ENCODE measurements around the gene PARP8.
"Not testable (repeated sequence)": the region's sequence is repeated elsewhere in the genome, so short reads cannot be mapped to it uniquely, and the experiment has no call there.

The PARP8 gene

DNA sequence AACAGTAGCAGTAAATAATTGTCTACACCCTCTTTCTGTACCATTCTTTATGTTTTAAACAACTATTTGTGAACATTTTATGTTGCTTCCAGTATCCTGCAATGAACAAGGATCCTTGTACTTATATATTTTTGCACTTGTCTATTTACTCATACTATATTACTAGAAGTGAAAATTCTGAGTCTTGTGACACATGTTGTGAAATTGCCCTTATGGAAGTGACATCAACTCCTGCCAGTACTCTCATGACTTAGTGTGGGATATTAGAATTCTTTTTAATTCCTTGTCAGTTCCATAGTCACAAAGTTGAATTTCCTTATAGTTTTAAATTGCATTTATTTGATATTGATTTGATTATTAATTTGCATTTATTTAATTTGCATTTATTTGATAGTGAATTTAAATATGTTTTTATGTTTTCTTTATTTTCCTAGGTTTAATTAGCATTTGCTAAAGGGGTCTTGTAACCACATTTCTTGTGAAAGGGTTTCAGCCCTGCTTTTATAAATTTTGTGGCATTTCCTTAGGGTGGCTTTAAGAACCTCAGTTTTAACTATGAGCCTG, 27.7 kb downstream of the PARP8 start:
- no peak overlapping the region for H3K27ac ChIP-seq
- TF ChIP-seq, protein P1, sequence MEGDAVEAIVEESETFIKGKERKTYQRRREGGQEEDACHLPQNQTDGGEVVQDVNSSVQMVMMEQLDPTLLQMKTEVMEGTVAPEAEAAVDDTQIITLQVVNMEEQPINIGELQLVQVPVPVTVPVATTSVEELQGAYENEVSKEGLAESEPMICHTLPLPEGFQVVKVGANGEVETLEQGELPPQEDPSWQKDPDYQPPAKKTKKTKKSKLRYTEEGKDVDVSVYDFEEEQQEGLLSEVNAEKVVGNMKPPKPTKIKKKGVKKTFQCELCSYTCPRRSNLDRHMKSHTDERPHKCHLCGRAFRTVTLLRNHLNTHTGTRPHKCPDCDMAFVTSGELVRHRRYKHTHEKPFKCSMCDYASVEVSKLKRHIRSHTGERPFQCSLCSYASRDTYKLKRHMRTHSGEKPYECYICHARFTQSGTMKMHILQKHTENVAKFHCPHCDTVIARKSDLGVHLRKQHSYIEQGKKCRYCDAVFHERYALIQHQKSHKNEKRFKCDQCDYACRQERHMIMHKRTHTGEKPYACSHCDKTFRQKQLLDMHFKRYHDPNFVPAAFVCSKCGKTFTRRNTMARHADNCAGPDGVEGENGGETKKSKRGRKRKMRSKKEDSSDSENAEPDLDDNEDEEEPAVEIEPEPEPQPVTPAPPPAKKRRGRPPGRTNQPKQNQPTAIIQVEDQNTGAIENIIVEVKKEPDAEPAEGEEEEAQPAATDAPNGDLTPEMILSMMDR (conservative IDR thresholded peaks at IDR 0.05) = no peak

DNA sequence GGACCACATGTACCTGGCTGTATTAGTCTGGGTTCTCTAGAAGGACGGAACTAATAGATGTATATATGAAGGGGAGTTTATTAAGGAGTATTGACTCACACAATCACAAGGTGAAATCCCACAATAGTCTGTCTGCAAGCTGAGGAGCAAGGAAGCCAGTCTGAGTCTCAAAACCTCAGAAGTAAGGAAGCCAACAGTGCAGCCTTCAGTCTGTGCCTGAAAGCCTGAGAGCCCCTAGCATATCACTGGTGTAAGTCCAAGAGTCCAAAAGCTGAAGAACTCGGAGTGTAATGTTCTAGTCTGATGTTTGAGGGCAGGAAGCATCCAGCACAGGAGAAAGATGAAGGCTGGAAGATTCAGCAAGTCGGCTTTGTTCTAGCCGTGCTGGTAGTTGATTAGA, 28.2 kb downstream of the PARP8 start:
- H3K27ac ChIP-seq = not testable (repeated sequence)

DNA sequence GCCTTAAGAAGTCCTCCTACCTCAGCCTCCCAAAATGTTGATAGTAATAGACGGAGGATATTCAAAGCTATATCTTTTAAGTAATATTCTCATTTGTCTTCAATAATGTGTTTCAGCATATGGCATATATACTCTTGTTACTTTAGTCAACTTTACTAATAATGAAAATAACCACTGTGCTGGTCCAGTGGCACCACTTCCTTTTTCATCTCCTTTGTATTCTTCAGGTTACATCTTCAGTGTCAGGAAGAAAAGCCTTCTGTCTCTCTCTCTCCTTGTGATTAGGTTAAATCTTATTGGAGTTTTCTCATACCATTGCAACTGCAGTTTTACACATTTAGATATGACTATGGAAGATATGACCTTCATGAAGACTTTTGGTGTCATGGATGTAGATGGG, 31.3 kb downstream of the PARP8 start:
- no peak overlapping the region for H3K27ac ChIP-seq
- TF ChIP-seq, protein P1 (conservative IDR thresholded peaks at IDR 0.05) = no peak

DNA sequence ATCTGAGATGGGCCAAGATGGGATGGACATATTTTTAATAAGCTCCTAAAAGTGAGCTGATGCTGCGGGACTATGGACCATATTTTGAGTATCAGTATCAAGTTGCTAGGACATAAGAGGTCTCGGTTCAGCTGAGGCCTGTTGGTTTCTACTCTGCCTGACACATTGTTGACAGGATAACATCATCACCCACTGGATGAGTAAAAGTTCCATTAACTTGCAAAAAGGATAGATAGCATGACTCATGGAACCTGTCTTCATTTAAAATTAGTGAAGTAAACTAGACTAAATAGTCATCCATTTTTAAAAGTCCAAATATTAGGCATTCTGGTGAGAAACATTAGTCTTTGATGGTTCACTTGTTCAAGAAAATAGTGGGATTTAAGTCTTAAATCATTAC, 33.3 kb downstream of the PARP8 start:
- TF ChIP-seq, protein P1 (conservative IDR thresholded peaks at IDR 0.05) = no peak
- no peak overlapping the region for H3K27ac ChIP-seq

DNA sequence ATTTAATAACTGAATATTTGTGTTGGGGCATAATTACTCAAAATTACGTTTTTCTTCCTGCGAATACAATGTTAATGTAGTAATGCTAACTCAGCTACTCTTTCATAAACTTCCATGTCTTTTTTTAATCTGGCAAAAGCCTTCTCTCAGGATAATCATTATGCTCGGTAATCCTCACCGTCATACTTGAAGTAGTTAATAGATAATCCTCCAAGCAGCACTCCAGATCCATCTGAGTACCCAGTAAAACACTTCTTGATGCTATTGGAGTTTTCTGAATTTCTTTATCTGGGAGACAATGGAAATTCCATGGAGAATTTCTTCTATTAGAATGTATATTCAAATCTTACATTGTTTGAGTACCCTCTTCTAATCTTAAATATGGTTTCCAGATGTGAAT, 34.3 kb downstream of the PARP8 start:
- TF ChIP-seq, protein P1 (conservative IDR thresholded peaks at IDR 0.05) = no peak
- H3K27ac ChIP-seq = no peak overlapping the region

DNA sequence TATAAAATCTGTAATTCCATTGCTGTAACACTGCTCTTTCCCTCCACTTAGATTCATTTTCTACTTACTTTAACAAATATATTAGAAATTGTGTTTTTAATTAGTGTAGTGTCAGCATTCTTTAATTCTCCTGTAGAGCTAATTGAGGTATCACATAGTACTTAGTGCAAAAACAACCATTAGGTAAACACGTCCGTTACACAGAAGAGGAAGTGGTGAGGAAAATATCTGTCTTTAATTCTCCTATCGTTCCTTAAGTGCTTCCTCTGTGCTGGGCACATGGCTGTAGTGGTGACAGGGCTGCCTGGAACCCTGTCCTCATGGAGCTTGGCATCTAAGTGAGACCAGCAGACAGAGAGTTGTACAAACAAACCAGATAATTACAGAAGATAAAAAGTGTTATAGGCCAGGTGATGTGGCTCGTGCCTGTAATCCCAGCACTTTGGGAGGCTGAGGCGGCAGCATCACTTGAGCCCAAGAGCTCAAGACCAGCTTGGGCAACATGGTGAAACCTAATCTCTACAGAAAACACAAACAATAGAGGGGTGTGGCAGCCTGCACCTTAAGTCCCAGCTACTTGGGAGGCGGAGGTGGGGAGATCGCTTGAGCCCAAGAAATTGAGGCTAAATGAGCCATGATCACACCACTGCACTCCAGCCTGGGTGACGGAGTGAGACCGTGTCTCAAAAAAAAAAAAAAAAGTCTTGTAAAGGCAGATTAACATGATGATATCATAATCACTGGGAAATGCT, 36.4 kb downstream of the PARP8 start:
- TF ChIP-seq, protein P1 (conservative IDR thresholded peaks at IDR 0.05) = no peak
- no peak overlapping the region for H3K27ac ChIP-seq

DNA sequence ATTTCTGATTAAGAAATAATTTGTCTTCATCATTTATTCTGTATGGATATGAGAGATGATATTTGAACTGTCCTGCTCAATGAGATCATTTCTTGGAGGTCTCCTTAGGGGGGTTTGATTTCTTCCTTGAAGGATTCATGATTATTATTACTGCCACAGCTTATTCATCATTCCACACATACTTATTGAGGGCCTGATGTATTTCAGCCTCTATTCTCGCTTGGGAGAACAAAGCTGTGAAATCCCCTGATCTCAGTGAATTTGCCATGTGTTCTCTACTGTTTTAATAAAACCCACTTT, 36.9 kb downstream of the PARP8 start:
- TF ChIP-seq, protein P1 (conservative IDR thresholded peaks at IDR 0.05) = no peak
- no peak overlapping the region for H3K27ac ChIP-seq

DNA sequence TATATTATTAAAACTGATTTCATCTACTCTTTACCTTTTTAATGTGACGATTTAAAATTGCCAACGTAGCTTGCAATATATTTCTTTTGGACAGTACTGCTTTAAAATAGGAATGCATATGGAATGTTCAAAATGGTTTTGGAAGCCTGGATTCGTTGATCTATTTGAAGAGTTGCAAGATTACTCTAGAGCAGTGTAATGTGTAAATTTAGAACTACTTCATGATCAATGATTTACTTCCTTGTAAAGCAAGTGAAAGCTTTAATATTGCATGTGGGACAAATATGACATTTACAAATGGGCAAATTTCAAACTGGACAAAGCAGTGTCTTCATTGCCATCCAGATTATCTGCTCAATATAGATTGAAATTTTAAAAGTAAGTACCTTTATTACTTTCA, 38.3 kb downstream of the PARP8 start:
- no peak overlapping the region for H3K27ac ChIP-seq
- TF ChIP-seq, protein P1 (conservative IDR thresholded peaks at IDR 0.05) = no peak
